Activated CD8-positive, alpha-beta T cell treated with anti-CD3 and anti-CD28 coated beads for 36 hours (primary cell): ENCODE data around the gene RUSC1. TPM values are rescaled to one million over a fixed set of nuclear protein-coding genes. Genes with fewer than 3 reads are reported as not detected.

Source experiments
- ATAC-seq: fragments of 200-7000 bp; cut with Tn5 transposase; one replicate; pipeline ENCODE4 v1.10.0; 2021; ENCODE audit warnings: mild to moderate bottlenecking, moderate library complexity
- CTCF ChIA-PET: fragments of 350-600 bp; sonication (Branson Sonifier 250); formaldehyde crosslinking; loops from one replicate; lab custom pipeline; 2021; ENCODE audit warnings: antibody characterized with exemption; lab: Charles Lee
- POLR2A ChIA-PET: fragments of 350-600 bp; sonication (Branson Sonifier 250); formaldehyde crosslinking; loops from one replicate; lab custom pipeline; 2021; ENCODE audit warnings: antibody characterized with exemption; lab: Charles Lee
- DNase-seq: peaks from one replicate; pipeline ENCODE4 v3.0.0-alpha.2; 2020
- H3K27ac Mint-ChIP-seq: one replicate; pipeline ENCODE4 v1.8.0; 2021; ENCODE audit warnings: mild to moderate bottlenecking, mixed read lengths
- H3K27me3 Mint-ChIP-seq: one replicate; pipeline ENCODE4 v1.8.0; 2021; ENCODE audit warnings: mixed read lengths
- H3K36me3 Mint-ChIP-seq: one replicate; pipeline ENCODE4 v1.8.0; 2021; ENCODE audit warnings: low read depth, mixed read lengths
- H3K4me1 Mint-ChIP-seq: one replicate; pipeline ENCODE4 v1.8.0; 2021; ENCODE audit warnings: low read depth, mixed read lengths
- H3K4me3 Mint-ChIP-seq: one replicate; pipeline ENCODE4 v1.8.0; 2021; ENCODE audit warnings: mild to moderate bottlenecking, moderate library complexity, mixed read lengths
- H3K9me3 Mint-ChIP-seq: one replicate; pipeline ENCODE4 v1.8.0; 2021; ENCODE audit warnings: mixed read lengths
- intact Hi-C: fragments of 100-400 bp; cut with micrococcal nuclease; formaldehyde crosslinking; loops from one replicate; pipeline ENCODE4 v1.10.0; 2022
- total RNA-seq, 2 experiments: library from RNA; stranded (reverse); gene quantifications; one replicate each; pipeline ENCODE4 v1.2.3, GENCODE V29; 2021
- TF ChIP-seq, protein P1 (sequence below): fragments of 200-600 bp; IDR thresholded peaks from one replicate; pipeline ENCODE4 v1.8.0; 2022; ENCODE audit warnings: antibody characterized with exemption, mild to moderate bottlenecking

The RUSC1 gene
- total RNA-seq, 2 experiments from 2014 or later, result 21.2 to 21.6 TPM

DNA sequence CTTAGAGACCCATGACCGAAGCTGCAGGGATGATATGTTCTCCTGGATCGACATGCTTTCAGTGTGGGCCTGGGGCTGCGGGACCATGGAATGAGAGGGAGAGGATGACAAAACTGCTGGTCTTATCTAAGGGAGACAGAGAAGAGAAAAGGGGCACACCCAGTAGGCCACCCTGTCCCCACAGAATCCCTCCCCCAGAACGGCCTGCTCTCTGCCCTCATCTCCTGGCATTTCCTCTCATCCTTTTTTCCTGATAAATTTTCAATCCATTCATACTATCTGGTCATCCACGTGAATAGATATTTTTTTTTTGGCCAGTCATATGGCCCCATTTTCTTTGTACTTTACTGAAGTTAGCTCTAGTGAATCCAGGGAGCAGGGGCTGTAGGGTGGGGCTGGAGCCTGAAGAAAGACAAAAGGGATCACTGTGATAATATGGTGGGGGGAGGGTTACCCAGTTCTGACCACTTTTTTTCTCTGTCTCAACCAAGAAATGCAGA, 19.3 kb upstream of the RUSC1 start, which contains the start of gene PKLR:
Gene PKLR (minus strand): TSS at position 97 of the 500 bp plus-strand sequence. CDS start 43 bp downstream, at position 54.
- TF ChIP-seq, protein P1, sequence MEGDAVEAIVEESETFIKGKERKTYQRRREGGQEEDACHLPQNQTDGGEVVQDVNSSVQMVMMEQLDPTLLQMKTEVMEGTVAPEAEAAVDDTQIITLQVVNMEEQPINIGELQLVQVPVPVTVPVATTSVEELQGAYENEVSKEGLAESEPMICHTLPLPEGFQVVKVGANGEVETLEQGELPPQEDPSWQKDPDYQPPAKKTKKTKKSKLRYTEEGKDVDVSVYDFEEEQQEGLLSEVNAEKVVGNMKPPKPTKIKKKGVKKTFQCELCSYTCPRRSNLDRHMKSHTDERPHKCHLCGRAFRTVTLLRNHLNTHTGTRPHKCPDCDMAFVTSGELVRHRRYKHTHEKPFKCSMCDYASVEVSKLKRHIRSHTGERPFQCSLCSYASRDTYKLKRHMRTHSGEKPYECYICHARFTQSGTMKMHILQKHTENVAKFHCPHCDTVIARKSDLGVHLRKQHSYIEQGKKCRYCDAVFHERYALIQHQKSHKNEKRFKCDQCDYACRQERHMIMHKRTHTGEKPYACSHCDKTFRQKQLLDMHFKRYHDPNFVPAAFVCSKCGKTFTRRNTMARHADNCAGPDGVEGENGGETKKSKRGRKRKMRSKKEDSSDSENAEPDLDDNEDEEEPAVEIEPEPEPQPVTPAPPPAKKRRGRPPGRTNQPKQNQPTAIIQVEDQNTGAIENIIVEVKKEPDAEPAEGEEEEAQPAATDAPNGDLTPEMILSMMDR, result no peak
- Mint-ChIP-seq H3K9me3 (no peaks in the 10 kb centered on the region), H3K27ac (no peak within 1 kb of the TSS), H3K4me1 (no peaks in the 10 kb centered on the region), H3K4me3 (no peak within 1 kb of the TSS), H3K27me3 (peaks cover 14% of the 10 kb centered on the region), H3K36me3 (no peaks in the 10 kb centered on the region)
- no peak for DNase-seq
- CTCF ChIA-PET, result no interaction called here
- intact Hi-C loops, result no loop called here
- POLR2A ChIA-PET, result no interaction called here
- ATAC-seq, result no peak

DNA sequence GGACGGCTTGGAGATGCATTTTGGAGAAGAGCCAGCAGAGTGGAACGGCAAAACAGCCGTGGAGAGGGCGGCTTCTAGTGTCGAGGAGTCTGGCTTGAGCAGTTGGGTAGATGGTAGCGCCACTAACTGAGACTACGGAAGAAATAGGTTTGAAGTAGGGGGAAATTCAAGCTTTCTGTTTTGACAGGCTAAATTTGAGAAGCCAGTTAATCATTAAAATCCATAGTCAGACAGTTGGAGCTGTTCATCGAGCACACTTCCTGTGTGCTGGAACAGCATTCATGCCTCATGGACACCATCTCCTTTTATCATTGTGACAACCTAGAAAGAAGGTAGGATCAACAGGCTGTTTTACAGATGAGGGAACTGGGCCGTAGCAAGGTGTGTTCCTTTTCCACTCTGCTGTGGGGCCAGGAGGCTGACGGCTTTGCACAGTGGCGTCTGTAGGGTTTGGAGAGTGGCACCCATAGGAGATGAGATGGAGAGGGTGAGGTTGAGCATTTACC, 16.1 kb upstream of the RUSC1 start:
- Mint-ChIP-seq H3K4me3 (no peak overlapping the region), H3K27ac (no peak overlapping the region), H3K27me3 (peaks cover 1% of the 10 kb centered on the region), H3K36me3 (peaks cover 4% of the 10 kb centered on the region), H3K4me1 (peaks cover 7% of the 10 kb centered on the region), H3K9me3 (no peaks in the 10 kb centered on the region)
- TF ChIP-seq, protein P1, result no peak
- intact Hi-C loops, result loop anchor here (5.0 kb wide), 1 partner anchor 42 kb away; the partner anchor contains the start of gene SCAMP3
- CTCF ChIA-PET, result interaction anchor here (6.3 kb wide), 1 partner anchor 55 kb away, joined by 80 read pairs; no protein-coding TSS in a partner anchor
- ATAC-seq (no peak), DNase-seq (no peak)
- POLR2A ChIA-PET, result interaction anchor here (1.1 kb wide), 1 partner anchor 32 kb away, joined by 3 read pairs; no protein-coding TSS in a partner anchor

DNA sequence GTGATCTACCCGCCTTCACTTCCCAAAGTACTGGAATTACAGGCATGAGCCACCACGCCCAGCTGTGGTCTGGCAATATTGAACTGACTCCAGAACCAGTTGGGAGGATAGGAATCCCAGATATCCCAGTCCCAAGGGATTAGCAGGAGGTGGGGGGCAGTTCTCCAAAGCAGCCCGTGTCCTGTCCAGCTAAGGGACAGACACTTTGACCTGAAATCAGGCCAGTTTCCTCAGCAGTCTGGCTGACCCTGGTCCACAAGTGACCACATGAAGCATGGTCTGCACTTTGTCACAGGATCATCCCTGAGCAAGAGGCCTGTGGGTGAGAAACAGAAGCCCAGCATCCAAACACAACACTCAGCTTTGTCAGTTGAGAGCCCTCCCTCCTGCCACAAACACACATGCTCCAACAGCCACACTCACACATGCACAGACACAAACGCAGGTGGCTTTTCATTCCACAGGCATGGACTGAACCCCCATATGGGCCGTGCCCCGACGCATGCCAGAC, 14.8 kb upstream of the RUSC1 start:
- H3K27me3 Mint-ChIP-seq, result peaks cover 1% of the 10 kb centered on the region
- no peak for ATAC-seq
- TF ChIP-seq, protein P1, result no peak
- H3K36me3 Mint-ChIP-seq, result peaks cover 16% of the 10 kb centered on the region
- CTCF ChIA-PET, result interaction anchor here (1.3 to 6.3 kb wide), 5 partner anchors 10 to 99 kb away, joined by 3 to 80 read pairs (median 4); partner anchors contain the start of gene RUSC1
- POLR2A ChIA-PET, result no interaction called here
- no peak overlapping the region for H3K4me3 Mint-ChIP-seq
- H3K4me1 Mint-ChIP-seq, result peaks cover 16% of the 10 kb centered on the region
- intact Hi-C loops, result loop anchor here (5.0 kb wide), 1 partner anchor 44 kb away; the partner anchor contains the start of gene SCAMP3
- no peak for DNase-seq
- H3K9me3 Mint-ChIP-seq, result no peaks in the 10 kb centered on the region
- no peak overlapping the region for H3K27ac Mint-ChIP-seq

DNA sequence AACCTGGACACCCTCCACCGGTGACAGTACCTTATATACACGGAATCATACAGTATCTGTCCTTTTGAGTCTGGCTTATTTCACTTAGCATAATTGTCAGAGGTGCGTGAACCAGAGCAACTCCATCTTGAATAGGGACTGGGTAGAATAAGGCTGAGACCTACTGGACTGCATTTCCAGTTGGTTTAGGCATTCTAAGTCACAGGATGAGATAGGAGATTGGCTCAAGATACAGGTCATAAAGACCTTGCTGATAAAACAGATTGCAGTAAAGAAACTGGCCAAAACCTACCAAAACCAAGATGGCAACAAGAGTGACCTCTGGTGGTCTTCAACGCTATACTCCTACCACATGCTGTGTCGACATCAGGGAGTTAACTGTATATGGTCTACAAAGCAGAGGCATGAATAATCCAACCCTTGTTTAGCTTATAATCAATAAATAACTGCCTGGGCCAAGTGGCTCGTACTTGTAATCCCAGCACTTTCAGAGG, 13.4 kb upstream of the RUSC1 start:
- peak; percentile 38 for DNase-seq
- Mint-ChIP-seq H3K4me3 (peak overlapping the region; percentile 92), H3K27ac (peak overlapping the region; percentile 99), H3K9me3 (no peaks in the 10 kb centered on the region), H3K27me3 (peaks cover 1% of the 10 kb centered on the region), H3K36me3 (peaks cover 28% of the 10 kb centered on the region), H3K4me1 (peaks cover 24% of the 10 kb centered on the region)
- CTCF ChIA-PET, result interaction anchor here (1.0 to 6.3 kb wide), 13 partner anchors 7 to 171 kb away, joined by 3 to 80 read pairs (median 4); partner anchors contain the start of genes CLK2, RUSC1 and SLC50A1
- TF ChIP-seq, protein P1, result peak; percentile 21
- ATAC-seq, result no peak
- POLR2A ChIA-PET, result interaction anchor here (1.0 to 5.2 kb wide), 6 partner anchors 14 to 63 kb away, joined by 3 to 31 read pairs (median 4); partner anchors contain the start of gene RUSC1
- intact Hi-C loops, result loop anchor here (5.0 kb wide), 1 partner anchor 45 kb away; the partner anchor contains the start of gene SCAMP3
